Breast epithelium (tissue), 4 donors: ENCODE measurements around the gene SUPT4H1. TPM values are rescaled to one million over a fixed set of nuclear protein-coding genes. Genes with fewer than 3 reads are reported as not detected.
"Not testable (repeated sequence)": the region's sequence is repeated elsewhere in the genome, so short reads cannot be mapped to it uniquely, and the experiment has no call there.

ENCODE experiments used
- DNase-seq, 2 donors: peaks; one replicate each; pipeline ENCODE4 v3.0.0-alpha.2; 2019; ENCODE audit warnings: low spot score in 2 of 2
- H3K27ac ChIP-seq, 2 donors: fragments of 200-600 bp; sonication (generic) in 1 of 2; one replicate each; pipeline ENCODE4 v1.5.1; 2016 to 2019; ENCODE audit warnings: mild to moderate bottlenecking in 1 of 2
- H3K27me3 ChIP-seq, 2 donors: fragments of 200-600 bp; sonication (generic) in 1 of 2; one replicate each; pipeline versions ENCODE4 v1.5.1 to v1.6.0; 2017 to 2019; ENCODE audit warnings: control low read depth in 1 of 2, mild to moderate bottlenecking in 1 of 2
- H3K36me3 ChIP-seq: fragments of 200-600 bp; one replicate; pipeline ENCODE4 v1.5.1; 2019
- H3K4me1 ChIP-seq, 2 donors: fragments of 200-600 bp; sonication (generic); one replicate each; pipeline ENCODE4 v1.5.1; 2016 to 2019; ENCODE audit warnings: control low read depth in 1 of 2
- H3K4me3 ChIP-seq, 3 donors: fragments of 200-600 bp; sonication (generic); 1 replicate in 2 of 3; 2 replicates in 1 of 3; pipeline ENCODE4 v1.5.1; 2016 to 2019; ENCODE audit warnings: mild to moderate bottlenecking in 3 of 3, moderate library complexity in 2 of 3
- H3K9me3 ChIP-seq, 2 donors: fragments of 200-600 bp; sonication (generic) in 1 of 2; one replicate each; pipeline ENCODE4 v1.5.1; 2016 to 2019; ENCODE audit warnings: control low read depth in 1 of 2
- CTCF ChIP-seq, 3 donors: fragments of 450-650 bp; IDR thresholded peaks; one replicate each; pipeline ENCODE4 v1.5.1; 2016 to 2017; ENCODE audit warnings: antibody characterized with exemption in 3 of 3, mild to moderate bottlenecking in 3 of 3, moderate library complexity in 3 of 3
- POLR2A ChIP-seq: fragments of 450-650 bp; IDR thresholded peaks from one replicate; pipeline ENCODE4 v1.6.1; 2016; ENCODE audit warnings: antibody characterized with exemption, mild to moderate bottlenecking, moderate library complexity
- POLR2AphosphoS5 ChIP-seq, 3 donors: sonication (generic); formaldehyde crosslinking; IDR thresholded peaks; one replicate each; pipeline ENCODE4 v1.6.1; 2017; ENCODE audit warnings: antibody characterized with exemption in 3 of 3
- intact Hi-C: fragments of 100-400 bp; cut with DNase I; formaldehyde crosslinking; loops from one replicate; pipeline ENCODE4 v1.15.1; 2023; ENCODE audit warnings: low total_unique reads
- total RNA-seq, 3 donors: library from RNA; depleted of rRNA; stranded (reverse); fragments of >200 nt; gene quantifications; one replicate each; pipeline ENCODE4 v1.1.0, GENCODE V29; 2016

The SUPT4H1 gene
- total RNA-seq, 3 donors from 2014 or later, result 46.4 to 61.6 (median 48.2) TPM

GRCh38 chr17:58341861-58342475 is 10.0 kb downstream of the SUPT4H1 start:
- DNase-seq, result no peak
- no peak overlapping the region for H3K27ac ChIP-seq
- no peaks in the 10 kb centered on the region for H3K9me3 ChIP-seq
- no peaks in the 10 kb centered on the region for H3K36me3 ChIP-seq
- intact Hi-C loops, result no loop called here
- TF ChIP-seq POLR2A (no peak), POLR2AphosphoS5 (IDR thresholded peaks at IDR 0.05) (no peak), CTCF (IDR thresholded peaks at IDR 0.05) (no peak)
- peaks cover 0 to 7% of the 10 kb centered on the region in 2 donors for H3K4me1 ChIP-seq
- no peaks in the 10 kb centered on the region for H3K27me3 ChIP-seq
- H3K4me3 ChIP-seq, result no peak overlapping the region

GRCh38 chr17:58341136-58341860 is 10.7 kb downstream of the SUPT4H1 start:
- DNase-seq, H3K27me3 ChIP-seq, intact Hi-C loops, H3K9me3 ChIP-seq, H3K27ac ChIP-seq, H3K36me3 ChIP-seq, H3K4me3 ChIP-seq, H3K4me1 ChIP-seq: not testable (repeated sequence)

GRCh38 chr17:58340405-58340876 is 11.6 kb downstream of the SUPT4H1 start:
- no peaks in the 10 kb centered on the region for H3K36me3 ChIP-seq
- intact Hi-C loops, result no loop called here

GRCh38 chr17:58339755-58340404 is 12.1 kb downstream of the SUPT4H1 start:
- intact Hi-C loops, result no loop called here
- TF ChIP-seq POLR2AphosphoS5 (IDR thresholded peaks at IDR 0.05), result no peak
- peak overlapping the region in 1 of 3 donors; percentile 10 for H3K4me3 ChIP-seq
- H3K9me3 ChIP-seq, result no peaks in the 10 kb centered on the region
- H3K36me3 ChIP-seq, result no peaks in the 10 kb centered on the region
- H3K4me1 ChIP-seq, result peaks cover 12 to 22% of the 10 kb centered on the region in 2 donors
- no peaks in the 10 kb centered on the region for H3K27me3 ChIP-seq
- DNase-seq, result no peak
- peak overlapping the region; percentile 81 to 89 for H3K27ac ChIP-seq

More at GRCh38 chr17:58340405-58340876, 11.6 kb downstream of the SUPT4H1 start:
- no peak overlapping the region for H3K27ac ChIP-seq
- no peak for DNase-seq
- no peaks in the 10 kb centered on the region for H3K9me3 ChIP-seq
- no peak overlapping the region for H3K4me3 ChIP-seq
- peaks cover 9 to 18% of the 10 kb centered on the region in 2 donors for H3K4me1 ChIP-seq
- TF ChIP-seq POLR2AphosphoS5 (IDR thresholded peaks at IDR 0.05) (no peak), POLR2A (no peak), CTCF (IDR thresholded peaks at IDR 0.05) (no peak)
- H3K27me3 ChIP-seq, result no peaks in the 10 kb centered on the region

- DNase-seq, result no peak
- no peaks in the 10 kb centered on the region for H3K9me3 ChIP-seq
- H3K4me1 ChIP-seq, result peaks cover 12 to 22% of the 10 kb centered on the region in 2 donors
- intact Hi-C loops, result no loop called here
- H3K27ac ChIP-seq, result peak overlapping the region; percentile 81 to 89
- H3K4me3 ChIP-seq, result peak overlapping the region in 1 of 3 donors; percentile 10
- TF ChIP-seq POLR2AphosphoS5 (IDR thresholded peaks at IDR 0.05), result no peak
- H3K27me3 ChIP-seq, result no peaks in the 10 kb centered on the region
- no peaks in the 10 kb centered on the region for H3K36me3 ChIP-seq
These were observed 12.9 kb downstream of the SUPT4H1 start for GRCh38 chr17:58338841-58339754.

- Histone ChIP-seq H3K36me3 (no peaks in the 10 kb centered on the region), H3K4me3 (no peak overlapping the region), H3K9me3 (no peaks in the 10 kb centered on the region), H3K27me3 (no peaks in the 10 kb centered on the region), H3K27ac (peak overlapping the region; percentile 81 to 89), H3K4me1 (peaks cover 12 to 22% of the 10 kb centered on the region in 2 donors)
- intact Hi-C loops, result no loop called here
- no peak for TF ChIP-seq CTCF (IDR thresholded peaks at IDR 0.05)
- TF ChIP-seq POLR2A, result no peak
- no peak for TF ChIP-seq POLR2AphosphoS5 (IDR thresholded peaks at IDR 0.05)
- DNase-seq, result no peak
These were observed 13.6 kb downstream of the SUPT4H1 start for GRCh38 chr17:58338454-58338840.
